BJ (cell line): ENCODE data around the gene TRMT6. TPM values are rescaled to one million over a fixed set of nuclear protein-coding genes. Genes with fewer than 3 reads are reported as not detected.

Source experiments
- CTCF ChIA-PET: fragments of 350-600 bp; formaldehyde crosslinking; extraction: SDS; loops from one replicate; lab custom pipeline; 2021; ENCODE audit warnings: antibody characterized with exemption, inconsistent platforms; lab: Yijun Ruan, JAX
- POLR2A ChIA-PET: fragments of 300-600 bp; sonication (Branson Sonifier 250); formaldehyde crosslinking; extraction: SDS; loops from one replicate; lab custom pipeline; 2021; ENCODE audit warnings: antibody characterized with exemption; lab: Charles Lee
- DNase-seq: peaks from one replicate; pipeline ENCODE4 v3.0.0-alpha.2; 2011; ENCODE audit warnings: low read depth
- H3K27me3 ChIP-seq: 2 replicates; pipeline ENCODE4 v1.6.0; 2011; ENCODE audit warnings: low read length; ENCODE audit not compliant: control insufficient read depth, insufficient read depth
- H3K36me3 ChIP-seq: 2 replicates; pipeline ENCODE4 v1.5.1; 2011; ENCODE audit warnings: low read length; ENCODE audit not compliant: control insufficient read depth, insufficient read depth
- H3K4me3 ChIP-seq: 2 replicates; pipeline ENCODE4 v1.5.1; 2011; ENCODE audit warnings: low read depth, mild to moderate bottlenecking, control low read depth, low read length
- CTCF ChIP-seq: IDR thresholded peaks from 2 replicates; pipeline ENCODE4 v1.5.1; 2011; ENCODE audit warnings: low read depth, mild to moderate bottlenecking, control low read depth, inconsistent platforms, low read length, moderate library complexity; ENCODE audit not compliant: insufficient read depth
- polyA plus RNA-seq: library from polyadenylated mRNA; depleted of rRNA; stranded (reverse); fragments of >200 nt; gene quantifications from 2 replicates; pipeline ENCODE4 v1.2.3, GENCODE V29; 2011

Gene TRMT6
- polyA plus RNA-seq, 1 experiment, result 4.6 TPM

GRCh38 chr20:5973172-5973571, 22.8 kb upstream of the TRMT6 start:
- CTCF ChIA-PET, result no interaction called here
- no peak for TF ChIP-seq CTCF
- DNase-seq, result no peak

GRCh38 chr20:5971203-5971602, 20.9 kb upstream of the TRMT6 start:
- POLR2A ChIA-PET, result no interaction called here

More at GRCh38 chr20:5973172-5973571, 22.8 kb upstream of the TRMT6 start:
- no peaks in the 10 kb centered on the region for H3K36me3 ChIP-seq
- H3K27me3 ChIP-seq, result no peaks in the 10 kb centered on the region
- POLR2A ChIA-PET, result no interaction called here
- no peak overlapping the region for H3K4me3 ChIP-seq

GRCh38 chr20:5970381-5970780, 20.0 kb upstream of the TRMT6 start:
- H3K36me3 ChIP-seq, result no peaks in the 10 kb centered on the region
- POLR2A ChIA-PET, result no interaction called here
- CTCF ChIA-PET, result interaction anchor here (1.3 kb wide), 1 partner anchor 441 kb away, joined by 3 read pairs; no protein-coding TSS in a partner anchor
- DNase-seq, result no peak
- no peak for TF ChIP-seq CTCF
- no peak overlapping the region for H3K4me3 ChIP-seq
- no peaks in the 10 kb centered on the region for H3K27me3 ChIP-seq

More at GRCh38 chr20:5971203-5971602, 20.9 kb upstream of the TRMT6 start:
- Histone ChIP-seq H3K4me3 (no peak overlapping the region), H3K36me3 (no peaks in the 10 kb centered on the region), H3K27me3 (no peaks in the 10 kb centered on the region)
- CTCF ChIA-PET, result interaction anchor here (1.3 kb wide), 1 partner anchor 441 kb away, joined by 3 read pairs; no protein-coding TSS in a partner anchor
- no peak for DNase-seq
- no peak for TF ChIP-seq CTCF

GRCh38 chr20:5969940-5970339, 19.6 kb upstream of the TRMT6 start:
- Histone ChIP-seq H3K27me3 (no peaks in the 10 kb centered on the region), H3K4me3 (no peak overlapping the region), H3K36me3 (no peaks in the 10 kb centered on the region)
- ChIA-PET POLR2A (no interaction called here), CTCF (interaction anchor here (0.7 to 1.3 kb wide), 2 partner anchors 10 to 440 kb away, joined by 3 read pairs; no protein-coding TSS in a partner anchor)
- TF ChIP-seq CTCF, result no peak
- no peak for DNase-seq

- DNase-seq, result no peak
- POLR2A ChIA-PET, result no interaction called here
- CTCF ChIA-PET, result interaction anchor here (0.7 kb wide), 1 partner anchor 11 kb away, joined by 3 read pairs; no protein-coding TSS in a partner anchor
- H3K27me3 ChIP-seq, result no peaks in the 10 kb centered on the region
- H3K36me3 ChIP-seq, result no peaks in the 10 kb centered on the region
- no peak for TF ChIP-seq CTCF
- no peak overlapping the region for H3K4me3 ChIP-seq
Measured at GRCh38 chr20:5969348-5969935, 19.1 kb upstream of the TRMT6 start.
